A549 treated with AZD2906 at 1 μM for 4 hours (cell line): Measurements from ENCODE around the gene EXOSC7. TPM values are rescaled to one million over a fixed set of nuclear protein-coding genes. Genes with fewer than 3 reads are reported as not detected.

Source experiments
- total RNA-seq: library from RNA; stranded (reverse); fragments of 200-300 nt; extraction: Qiagen RNA extraction; gene quantifications from 5 replicates; pipeline ENCODE4 v1.2.3, GENCODE V29; 2022

Gene EXOSC7
- total RNA-seq, result 44.7 to 48.0 TPM (median 46.4 TPM) in 5 replicates

GRCh38 chr3:44976002-44976815 is at the start of gene EXOSC7, which contains the start of gene ZDHHC3:
TSS of gene EXOSC7 (plus strand) at chr3:44976244. CDS start at chr3:44976278, 34 bp downstream.
TSS of gene ZDHHC3 (minus strand) at chr3:44976174. CDS start at chr3:44959436, 16,738 bp downstream.

GRCh38 chr3:45026038-45026437 is 50.0 kb downstream of the EXOSC7 start, which contains the start of gene CLEC3B:
TSS of gene CLEC3B (plus strand) at chr3:45026303. CDS start at chr3:45026363, 60 bp downstream.

Other genes with a start within 250 kb of the EXOSC7 start
- not detected in 5 replicates for gene ZNF501, start 246.6 kb upstream of the EXOSC7 start, total RNA-seq
- gene KIAA1143, start 214.6 kb upstream of the EXOSC7 start, total RNA-seq, result 12.4 to 17.2 TPM (median 14.7 TPM) in 5 replicates
- 7.4 to 12.6 TPM (median 7.8 TPM) in 5 replicates for gene KIF15, start 214.4 kb upstream of the EXOSC7 start, total RNA-seq
- gene TMEM42, start 114.3 kb upstream of the EXOSC7 start, total RNA-seq, result 8.1 to 12.5 TPM (median 11.9 TPM) in 5 replicates
- gene TGM4, start 101.6 kb upstream of the EXOSC7 start, total RNA-seq, result 0.13 to 0.23 TPM (median 0.19 TPM) in 5 replicates
- 39.6 to 46.9 TPM (median 44.4 TPM) in 5 replicates for gene ZDHHC3, start 70 bp upstream of the EXOSC7 start, total RNA-seq
- gene CLEC3B, start 50.1 kb downstream of the EXOSC7 start, total RNA-seq, result 0.14 to 0.19 TPM in 2 of 5 replicates, not detected in the others
- 6.5 to 8.4 TPM (median 6.6 TPM) in 5 replicates for gene CDCP1, start 170.1 kb downstream of the EXOSC7 start, total RNA-seq